ENCODE results near the gene ITIH1. TPM values are rescaled to one million over a fixed set of nuclear protein-coding genes. Genes with fewer than 3 reads are reported as not detected.

The ITIH1 gene
- polyA plus RNA-seq, 2 of the 4 experiments (the other 2 are of a cell fraction) = not detected

DNA sequence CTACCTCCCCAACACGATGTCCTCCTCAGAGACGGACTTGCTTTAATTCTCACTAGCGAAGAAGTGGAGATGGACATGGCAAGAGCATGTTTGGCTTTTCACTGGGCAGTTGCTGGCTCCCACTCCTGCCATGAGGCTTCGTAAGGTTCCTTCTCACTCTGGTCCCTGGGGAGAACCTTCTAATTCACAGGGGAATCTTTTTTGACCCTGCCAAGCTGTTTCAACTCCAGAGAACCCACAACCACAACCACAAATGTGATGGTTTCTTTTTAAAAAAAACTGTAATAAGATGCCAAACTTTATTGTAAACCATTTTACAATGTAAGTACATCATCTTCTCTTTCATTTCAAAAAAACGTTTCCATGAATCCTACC lies 59.1 kb downstream of the ITIH1 start (continued):
- TF ChIP-seq FOSB (CRISPR knock-in tag; IDR thresholded peaks at IDR 0.05) (no peak), BHLHE40 (IDR thresholded peaks at IDR 0.05; ENCODE audit: low read depth, low read length) (no peak), RAD21 (conservative IDR thresholded peaks at IDR 0.05 in 1 of 2, IDR thresholded peaks at IDR 0.05 in 1 of 2) (no peak), ZC3H11A (IDR thresholded peaks at IDR 0.05) (no peak), SREBF2 (IDR thresholded peaks at IDR 0.05) (no peak), SMC3 (IDR thresholded peaks at IDR 0.05) (no peak), MYC (IDR thresholded peaks at IDR 0.05; ENCODE audit: borderline replicate concordance, low read length) (no peak)
- TF ChIP-seq, protein P1, sequence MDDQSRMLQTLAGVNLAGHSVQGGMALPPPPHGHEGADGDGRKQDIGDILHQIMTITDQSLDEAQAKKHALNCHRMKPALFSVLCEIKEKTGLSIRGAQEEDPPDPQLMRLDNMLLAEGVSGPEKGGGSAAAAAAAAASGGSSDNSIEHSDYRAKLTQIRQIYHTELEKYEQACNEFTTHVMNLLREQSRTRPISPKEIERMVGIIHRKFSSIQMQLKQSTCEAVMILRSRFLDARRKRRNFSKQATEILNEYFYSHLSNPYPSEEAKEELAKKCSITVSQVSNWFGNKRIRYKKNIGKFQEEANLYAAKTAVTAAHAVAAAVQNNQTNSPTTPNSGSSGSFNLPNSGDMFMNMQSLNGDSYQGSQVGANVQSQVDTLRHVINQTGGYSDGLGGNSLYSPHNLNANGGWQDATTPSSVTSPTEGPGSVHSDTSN (IDR thresholded peaks at IDR 0.05) = no peak
- TF ChIP-seq, protein P2, sequence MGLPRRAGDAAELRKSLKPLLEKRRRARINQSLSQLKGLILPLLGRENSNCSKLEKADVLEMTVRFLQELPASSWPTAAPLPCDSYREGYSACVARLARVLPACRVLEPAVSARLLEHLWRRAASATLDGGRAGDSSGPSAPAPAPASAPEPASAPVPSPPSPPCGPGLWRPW (IDR thresholded peaks at IDR 0.05) = no peak

DNA sequence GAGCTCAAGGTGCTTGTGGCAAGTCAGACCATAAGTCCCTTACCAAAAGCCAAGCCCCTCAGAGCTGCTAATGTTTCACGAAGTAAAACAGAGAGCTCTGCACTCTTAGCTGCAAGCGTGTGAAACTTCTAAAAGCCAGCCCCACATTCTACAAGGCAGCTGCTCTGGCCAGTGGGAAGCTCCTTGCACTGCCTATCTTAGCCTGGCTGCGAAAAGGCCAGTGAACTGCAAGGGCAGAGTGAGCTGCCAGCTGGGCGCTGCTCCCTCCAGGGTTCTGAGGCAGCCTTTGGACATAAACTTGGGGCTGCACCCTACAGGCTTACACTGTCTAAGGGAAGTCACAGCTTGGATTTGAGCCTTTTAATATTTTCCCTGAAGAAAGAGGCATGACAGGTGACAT lies 59.6 kb downstream of the ITIH1 start:
- Histone ChIP-seq H3K4me1 (peaks cover 2% of the 10 kb centered on the region; the same call in 2 of the 3 replicates), H3K4me3 (no peak overlapping the region), H3K9me3 (no peaks in the 10 kb centered on the region), H3K27ac (no peak overlapping the region), H3K4me2 (no peak overlapping the region)
- 93% methylated on average over 4 of the region's 4 CpGs for WGBS (ENCODE audit: missing lambda C conversion rate)
- ATAC-seq = no peak
- TF ChIP-seq ESRRA (IDR thresholded peaks at IDR 0.05; ENCODE audit: borderline replicate concordance, low read length) (no peak), CHD2 (IDR thresholded peaks at IDR 0.05; ENCODE audit: low read length, partially characterized antibody) (no peak), HOXB5 (CRISPR knock-in tag; IDR thresholded peaks at IDR 0.05) (no peak), CBX2 (IDR thresholded peaks at IDR 0.05; ENCODE audit: borderline replicate concordance, low read depth) (no peak), EHF (CRISPR knock-in tag; IDR thresholded peaks at IDR 0.05) (no peak), RCOR1 (IDR thresholded peaks at IDR 0.05; ENCODE audit: low read depth, low read length) (no peak), EP300 (IDR thresholded peaks at IDR 0.05) (no peak), NR3C1 (IDR thresholded peaks at IDR 0.05) (no peak), JUN (IDR thresholded peaks at IDR 0.05) (no peak), RARB (CRISPR knock-in tag; IDR thresholded peaks at IDR 0.05) (no peak)
- TF ChIP-seq, protein P1 (IDR thresholded peaks at IDR 0.05) = no peak
- TF ChIP-seq, protein P3, sequence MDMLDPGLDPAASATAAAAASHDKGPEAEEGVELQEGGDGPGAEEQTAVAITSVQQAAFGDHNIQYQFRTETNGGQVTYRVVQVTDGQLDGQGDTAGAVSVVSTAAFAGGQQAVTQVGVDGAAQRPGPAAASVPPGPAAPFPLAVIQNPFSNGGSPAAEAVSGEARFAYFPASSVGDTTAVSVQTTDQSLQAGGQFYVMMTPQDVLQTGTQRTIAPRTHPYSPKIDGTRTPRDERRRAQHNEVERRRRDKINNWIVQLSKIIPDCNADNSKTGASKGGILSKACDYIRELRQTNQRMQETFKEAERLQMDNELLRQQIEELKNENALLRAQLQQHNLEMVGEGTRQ (IDR thresholded peaks at IDR 0.05) = no peak
- TF ChIP-seq, protein P4, sequence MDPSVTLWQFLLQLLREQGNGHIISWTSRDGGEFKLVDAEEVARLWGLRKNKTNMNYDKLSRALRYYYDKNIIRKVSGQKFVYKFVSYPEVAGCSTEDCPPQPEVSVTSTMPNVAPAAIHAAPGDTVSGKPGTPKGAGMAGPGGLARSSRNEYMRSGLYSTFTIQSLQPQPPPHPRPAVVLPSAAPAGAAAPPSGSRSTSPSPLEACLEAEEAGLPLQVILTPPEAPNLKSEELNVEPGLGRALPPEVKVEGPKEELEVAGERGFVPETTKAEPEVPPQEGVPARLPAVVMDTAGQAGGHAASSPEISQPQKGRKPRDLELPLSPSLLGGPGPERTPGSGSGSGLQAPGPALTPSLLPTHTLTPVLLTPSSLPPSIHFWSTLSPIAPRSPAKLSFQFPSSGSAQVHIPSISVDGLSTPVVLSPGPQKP (IDR thresholded peaks at IDR 0.05; ENCODE audit: low read depth, low read length) = no peak
- ChIA-PET POLR2A (no interaction called here), CTCF (interaction anchor here (1.2 to 1.7 kb wide), 2 partner anchors 11 to 14 kb away, joined by 4 to 5 read pairs; no protein-coding TSS in a partner anchor)
- no peak for FAIRE-seq
- DNase-seq (ENCODE audit: low read depth in 1 of 2, low spot score in 1 of 2) = no peak

Measured in A549 (cell line).